UCSD-AML1 (cell line): ENCODE results near the gene MUC5AC.
A peak's percentile ranks its signal among the peaks of the same experiment; 100 is the strongest.
"Not testable (repeated sequence)": the region's sequence is repeated elsewhere in the genome, so short reads cannot be mapped to it uniquely, and the experiment has no call there.

Experiments
- DNase-seq: peaks from one replicate; lab custom pipeline; 2025; ENCODE audit not compliant: unreplicated experiment; lab: John Stamatoyannopoulos, UW

MUC5AC gene

GRCh38 chr11:1140642-1141490 lies 16.9 kb upstream of the MUC5AC start:
- no peak for DNase-seq

GRCh38 chr11:1146365-1146764 lies 11.4 kb upstream of the MUC5AC start:
- no peak for DNase-seq

- DNase-seq, result no peak
Measured at GRCh38 chr11:1147792-1148191, 10.0 kb upstream of the MUC5AC start.

GRCh38 chr11:1148752-1149180 lies 9.0 kb upstream of the MUC5AC start:
- DNase-seq, result no peak

GRCh38 chr11:1149545-1149944 lies 8.2 kb upstream of the MUC5AC start:
- DNase-seq, result no peak

GRCh38 chr11:1150116-1150515 lies 7.6 kb upstream of the MUC5AC start:
- no peak for DNase-seq

GRCh38 chr11:1150769-1151365 lies 6.9 kb upstream of the MUC5AC start:
- no peak for DNase-seq

GRCh38 chr11:1151366-1152315 lies 6.1 kb upstream of the MUC5AC start:
- no peak for DNase-seq

GRCh38 chr11:1152316-1153104 lies 5.2 kb upstream of the MUC5AC start:
- peak; percentile 36 for DNase-seq

GRCh38 chr11:1153105-1153950 lies 4.4 kb upstream of the MUC5AC start:
- DNase-seq, result no peak

GRCh38 chr11:1153951-1154493 lies 3.7 kb upstream of the MUC5AC start:
- DNase-seq, result no peak

GRCh38 chr11:1154656-1155055 lies 3.1 kb upstream of the MUC5AC start:
- DNase-seq, result not testable (repeated sequence)

GRCh38 chr11:1155274-1155693 lies 2.5 kb upstream of the MUC5AC start:
- DNase-seq, result no peak

- no peak for DNase-seq
Measured at GRCh38 chr11:1156506-1157340, 1.0 kb upstream of the MUC5AC start.

GRCh38 chr11:1157341-1157644 lies 460 bp upstream of the MUC5AC start:
- DNase-seq, result no peak

GRCh38 chr11:1158681-1159487 lies 1.1 kb downstream of the MUC5AC start:
- DNase-seq, result no peak

- not testable (repeated sequence) for DNase-seq
Measured at GRCh38 chr11:1159488-1160220, 1.9 kb downstream of the MUC5AC start.
